HL-60/S4 (cell line): ENCODE results near the gene FAM171A1.
"Not testable (repeated sequence)": the region's sequence is repeated elsewhere in the genome, so short reads cannot be mapped to it uniquely, and the experiment has no call there.

Experiments used
- in situ Hi-C: fragments of 300-500 bp; cut with MboI; formaldehyde crosslinking; loops from 2 replicates; pipeline ENCODE4 v1.14.3; 2022; ENCODE audit warnings: low sequenced_read_pairs

FAM171A1 gene

GRCh38 chr10:15295537-15296325 is 75.4 kb downstream of the FAM171A1 start:
- in situ Hi-C loops: no loop called here

GRCh38 chr10:15293862-15294842 is 76.9 kb downstream of the FAM171A1 start:
- in situ Hi-C loops: no loop called here

DNA sequence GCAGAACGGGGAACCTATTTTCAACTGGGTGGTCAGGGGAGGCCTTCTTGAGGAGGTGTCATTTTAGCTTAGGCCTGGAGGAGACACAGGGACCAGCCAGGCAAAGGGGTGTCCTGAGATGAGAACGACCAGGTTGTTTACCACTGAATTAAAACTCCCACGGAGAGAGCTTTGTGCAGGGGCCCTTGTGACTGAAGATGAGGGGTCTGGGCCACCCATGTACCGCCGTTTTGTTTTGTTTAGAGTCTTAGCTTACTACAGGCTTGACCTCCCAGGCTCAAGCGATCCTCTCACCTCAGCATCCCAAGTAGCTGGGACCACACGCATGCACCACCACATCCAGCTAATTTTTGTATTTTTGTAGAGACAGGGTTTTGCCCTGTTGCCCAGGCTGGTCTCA is 80.4 kb downstream of the FAM171A1 start:
- in situ Hi-C loops: no loop called here

DNA sequence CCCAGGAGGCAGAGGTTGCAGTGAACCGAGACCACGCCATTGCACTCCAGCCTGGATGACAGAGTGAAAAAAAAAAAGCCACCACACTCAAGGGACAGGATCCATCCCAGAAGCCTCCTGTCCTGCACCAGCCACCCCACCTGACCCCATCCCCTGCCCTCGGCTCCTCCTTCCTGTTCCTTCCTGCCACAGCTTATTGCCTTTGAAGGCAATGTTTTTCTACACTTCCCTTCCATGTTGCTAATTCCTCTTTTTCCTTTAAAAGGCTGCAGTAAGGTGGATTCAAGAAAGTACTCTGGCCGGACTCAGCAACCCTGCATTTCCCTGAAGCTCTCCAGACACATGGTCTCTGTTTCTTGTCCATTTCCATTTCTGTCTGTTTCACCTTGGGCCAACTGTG is 80.9 kb downstream of the FAM171A1 start:
- in situ Hi-C loops: no loop called here

- in situ Hi-C loops: no loop called here
These were observed 90.1 kb downstream of the FAM171A1 start for GRCh38 chr10:15280974-15281373.

DNA sequence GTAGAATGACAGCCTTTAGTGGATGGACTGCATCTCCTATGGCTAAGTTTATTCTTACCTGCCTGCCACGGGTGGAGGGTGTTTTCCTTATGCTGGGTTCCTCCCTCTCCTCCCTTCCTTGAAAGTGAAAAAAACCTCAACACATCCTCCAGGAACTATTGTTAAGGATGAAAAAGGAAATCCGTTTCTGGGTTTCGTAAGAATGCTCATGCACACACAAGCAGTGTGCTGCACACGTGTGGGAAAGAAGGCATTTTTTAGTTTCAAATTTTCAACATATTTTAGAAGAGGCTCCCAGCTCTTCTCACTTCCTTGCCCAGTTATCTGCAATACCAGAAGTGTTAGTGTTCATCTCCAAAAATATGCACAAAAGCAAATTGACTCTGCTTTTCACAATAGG is 90.6 kb downstream of the FAM171A1 start:
- in situ Hi-C loops: no loop called here

GRCh38 chr10:15279236-15279635 is 91.9 kb downstream of the FAM171A1 start:
- in situ Hi-C loops: no loop called here

DNA sequence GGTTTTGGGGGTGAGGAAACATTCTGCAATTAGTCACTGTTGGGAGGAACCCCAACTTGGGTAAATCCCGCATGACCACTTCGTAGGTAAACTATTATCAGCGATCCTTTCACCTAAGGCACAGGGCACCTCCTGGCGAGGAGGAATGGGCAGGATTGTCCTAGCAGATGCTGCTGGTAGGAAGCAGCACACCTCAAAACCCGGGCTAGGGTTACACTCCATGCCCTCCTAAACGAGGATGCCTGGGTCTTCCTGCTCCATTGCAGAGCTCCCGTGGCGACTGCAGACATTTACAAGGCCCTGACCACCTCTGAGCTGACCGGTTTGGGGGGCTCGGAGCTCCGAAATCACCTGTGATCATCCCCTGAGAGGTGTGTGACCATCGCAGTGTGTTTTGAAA is 92.3 kb downstream of the FAM171A1 start:
- in situ Hi-C loops: no loop called here

- in situ Hi-C loops: not testable (repeated sequence)
These were observed 95.0 kb downstream of the FAM171A1 start for GRCh38 chr10:15276039-15276438.

GRCh38 chr10:15269838-15270237 is 101.3 kb downstream of the FAM171A1 start:
- in situ Hi-C loops: not testable (repeated sequence)

DNA sequence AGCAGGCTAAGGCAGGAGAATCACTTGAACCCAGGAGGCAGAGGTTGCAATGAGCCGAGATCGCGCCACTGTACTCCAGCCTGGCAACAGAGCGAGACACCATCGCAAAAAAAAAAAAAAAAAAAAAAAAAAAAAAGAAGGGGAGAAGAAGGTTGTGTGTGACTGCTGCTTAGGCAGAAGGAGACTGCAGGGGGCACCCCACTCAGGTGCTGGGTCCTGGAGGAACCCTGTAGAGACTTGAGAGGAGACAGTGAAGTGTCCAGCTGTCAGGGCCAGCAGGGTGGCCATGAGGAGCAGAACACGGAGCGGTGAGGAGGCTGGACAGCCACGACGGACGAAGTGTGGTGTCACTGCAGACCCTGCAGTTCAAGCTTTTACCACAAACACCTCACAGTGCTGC is 103.6 kb downstream of the FAM171A1 start:
- in situ Hi-C loops: no loop called here

GRCh38 chr10:15266117-15266516 is 105.0 kb downstream of the FAM171A1 start:
- in situ Hi-C loops: no loop called here

DNA sequence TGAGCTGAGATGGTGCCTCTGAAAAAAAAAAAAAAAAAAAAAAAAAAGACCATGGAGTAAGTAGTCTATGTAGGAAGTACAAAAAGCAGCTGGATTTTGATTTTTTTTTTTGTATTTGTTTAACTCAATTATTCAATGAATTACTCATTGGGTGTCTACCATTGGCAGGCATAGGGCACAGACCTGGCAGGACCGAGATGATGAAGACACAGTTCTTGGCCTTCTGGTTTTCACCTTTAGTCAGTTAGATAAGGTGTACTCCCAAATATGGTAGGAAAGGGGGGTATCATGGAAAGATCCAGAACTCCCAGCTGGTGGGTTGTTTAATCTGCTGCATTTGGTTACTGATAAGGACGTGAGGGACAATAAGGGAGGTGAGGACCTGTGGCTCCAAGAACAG is 105.5 kb downstream of the FAM171A1 start:
- in situ Hi-C loops: no loop called here

DNA sequence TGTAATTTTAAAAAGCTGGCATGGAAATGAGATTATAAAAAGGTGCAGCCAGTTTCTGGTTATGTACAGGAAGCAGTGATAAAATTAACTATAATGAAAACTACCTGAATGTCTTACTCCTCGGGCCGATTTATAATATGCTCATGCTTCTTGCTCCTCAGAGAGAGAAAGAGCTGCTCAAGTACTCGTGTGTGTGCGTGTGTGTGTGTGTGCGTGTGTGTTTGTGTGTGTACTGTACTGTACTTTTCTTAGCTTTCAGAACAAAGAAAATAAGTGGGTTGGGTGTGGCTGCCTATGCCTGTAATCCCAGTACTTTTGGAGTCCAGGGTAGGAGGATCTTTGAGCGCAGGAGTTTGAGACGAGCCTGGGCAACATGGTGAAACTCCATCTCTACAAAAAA is 106.0 kb downstream of the FAM171A1 start:
- in situ Hi-C loops: no loop called here

DNA sequence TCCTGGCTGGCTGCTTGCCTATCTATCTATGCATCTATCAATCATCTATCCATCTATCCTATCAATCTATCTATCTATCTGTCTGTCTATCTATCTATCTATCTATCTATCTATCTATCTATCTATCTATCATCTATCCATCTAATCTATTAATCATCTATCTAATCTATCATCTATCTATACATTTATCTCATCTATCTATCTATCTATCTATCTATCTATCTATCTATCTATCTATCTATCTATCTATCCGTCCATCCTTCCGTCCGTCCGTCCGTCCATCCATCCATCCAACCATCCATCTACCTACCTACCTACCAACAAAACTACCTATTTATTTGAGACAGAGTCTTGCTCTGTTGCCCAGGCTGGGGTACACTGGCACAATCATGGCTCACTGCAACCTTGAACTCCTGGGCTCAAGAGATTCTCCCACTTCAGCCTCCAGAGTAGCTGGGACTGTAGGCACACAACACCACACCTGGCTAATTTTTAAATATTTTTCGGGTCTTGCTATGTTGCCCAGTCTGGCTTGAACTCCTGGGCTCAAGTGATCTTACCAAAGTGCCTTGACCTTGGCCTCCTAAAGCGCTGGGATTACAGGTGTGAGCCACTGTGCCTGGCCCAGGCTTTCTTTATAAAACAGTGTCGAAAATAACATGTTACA is 107.3 kb downstream of the FAM171A1 start:
- in situ Hi-C loops: no loop called here

GRCh38 chr10:15262036-15262713 is 108.9 kb downstream of the FAM171A1 start:
- in situ Hi-C loops: no loop called here

DNA sequence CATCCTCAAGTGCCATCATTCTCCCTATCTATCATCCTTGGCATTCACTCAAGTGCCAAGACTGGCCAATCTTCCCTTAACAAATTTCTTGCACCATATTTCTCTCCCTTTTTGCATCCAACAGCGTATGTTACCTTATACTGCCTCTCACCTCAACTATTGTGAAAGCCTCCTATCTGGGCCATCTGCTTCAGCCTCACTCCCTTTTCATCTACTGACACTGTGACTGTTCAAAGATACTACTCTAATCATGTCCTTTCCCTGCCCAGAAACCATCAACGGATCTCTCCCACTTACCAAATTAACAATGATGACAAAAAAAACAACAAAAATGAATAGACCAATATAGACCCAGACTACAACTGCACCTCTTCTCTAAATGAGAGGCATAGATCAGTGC is 112.0 kb downstream of the FAM171A1 start:
- in situ Hi-C loops: no loop called here

- in situ Hi-C loops: no loop called here
These were observed 112.8 kb downstream of the FAM171A1 start for GRCh38 chr10:15258255-15258654.

DNA sequence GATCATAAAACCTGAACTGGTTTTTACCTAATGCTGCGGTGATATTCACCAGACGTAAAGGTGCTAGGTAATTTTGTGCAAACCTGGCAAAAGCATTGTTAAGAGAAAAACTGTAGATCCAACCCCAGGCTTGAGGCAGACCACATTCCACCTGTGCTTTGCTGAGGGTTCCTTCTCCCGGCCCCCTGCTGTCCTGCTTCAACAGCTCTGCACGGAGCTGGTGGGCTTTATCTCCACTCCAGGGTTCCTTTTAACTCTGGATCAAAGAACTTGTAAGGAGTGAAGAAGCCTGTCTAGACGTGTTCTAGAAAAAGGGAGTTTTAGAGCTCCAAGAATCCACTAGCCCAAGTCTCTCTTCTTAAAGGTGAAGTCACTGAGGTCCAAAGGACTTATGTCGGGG is 115.1 kb downstream of the FAM171A1 start:
- in situ Hi-C loops: no loop called here

- in situ Hi-C loops: no loop called here
These were observed 116.1 kb downstream of the FAM171A1 start for GRCh38 chr10:15254808-15255648.
